HG02588 (cell line): Measurements from ENCODE around the gene PKP4.
"Not testable (repeated sequence)": the region's sequence is repeated elsewhere in the genome, so short reads cannot be mapped to it uniquely, and the experiment has no call there.

Experiments
- ATAC-seq: cut with Tn5 transposase; IDR thresholded peaks from one replicate; pipeline ENCODE4 v1.9.1; 2021; ENCODE audit warnings: mild to moderate bottlenecking, moderate library complexity; ENCODE audit not compliant: unreplicated experiment

PKP4 gene

GRCh38 chr2:158704724-158705465 is 248.1 kb downstream of the PKP4 start:
- ATAC-seq = not testable (repeated sequence)

- no peak for ATAC-seq
Measured at GRCh38 chr2:158712791-158713522, 256.2 kb downstream of the PKP4 start.

DNA sequence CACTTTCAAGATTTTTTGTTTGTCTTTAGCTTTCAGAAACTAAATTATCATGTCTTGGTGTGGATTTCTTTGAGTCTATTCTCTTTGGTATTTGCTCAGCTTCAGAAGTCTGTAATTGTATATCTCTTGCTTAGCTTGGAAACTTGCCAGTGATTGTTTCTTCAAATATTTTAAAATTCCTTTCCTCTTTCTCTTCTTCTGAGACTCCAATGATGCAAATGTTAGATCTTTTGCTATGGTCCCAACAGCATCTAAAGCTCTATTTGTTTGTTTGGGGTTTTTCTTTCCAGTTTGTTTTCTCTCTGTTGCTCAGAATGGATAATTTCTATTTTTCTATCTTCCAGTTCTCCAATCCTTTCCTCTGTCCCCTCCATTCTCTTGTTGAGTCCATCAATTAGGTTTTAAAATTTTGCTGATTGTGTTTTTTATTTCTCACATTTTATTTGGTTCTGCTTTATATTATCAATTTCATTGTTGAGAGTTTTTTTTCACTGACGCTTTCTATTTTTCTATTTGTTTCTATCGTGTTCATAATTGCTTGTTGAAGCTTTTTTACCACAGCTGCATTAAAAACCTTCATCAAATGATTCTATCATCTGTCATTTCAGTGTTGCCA is 256.9 kb downstream of the PKP4 start:
- no peak for ATAC-seq

DNA sequence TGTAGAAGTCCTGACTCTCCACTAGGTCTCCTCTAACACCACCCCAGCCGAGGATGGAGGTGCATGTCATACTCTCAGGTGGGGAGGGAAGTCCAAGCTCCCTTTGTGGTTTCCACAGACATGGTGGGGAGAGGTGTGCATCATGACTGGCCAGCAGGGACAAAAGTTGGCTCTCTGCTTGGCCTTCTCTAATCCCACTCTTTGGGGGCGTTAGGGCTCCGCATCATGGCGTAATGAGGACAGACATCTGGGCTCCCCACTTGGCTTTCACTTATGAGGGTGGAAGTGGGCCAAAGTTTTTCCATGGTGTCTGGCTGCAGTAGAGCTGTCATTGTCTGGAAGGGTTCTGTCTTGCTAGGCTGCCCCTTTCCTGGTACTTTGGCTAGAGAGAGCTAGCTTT is 257.7 kb downstream of the PKP4 start:
- ATAC-seq = no peak

DNA sequence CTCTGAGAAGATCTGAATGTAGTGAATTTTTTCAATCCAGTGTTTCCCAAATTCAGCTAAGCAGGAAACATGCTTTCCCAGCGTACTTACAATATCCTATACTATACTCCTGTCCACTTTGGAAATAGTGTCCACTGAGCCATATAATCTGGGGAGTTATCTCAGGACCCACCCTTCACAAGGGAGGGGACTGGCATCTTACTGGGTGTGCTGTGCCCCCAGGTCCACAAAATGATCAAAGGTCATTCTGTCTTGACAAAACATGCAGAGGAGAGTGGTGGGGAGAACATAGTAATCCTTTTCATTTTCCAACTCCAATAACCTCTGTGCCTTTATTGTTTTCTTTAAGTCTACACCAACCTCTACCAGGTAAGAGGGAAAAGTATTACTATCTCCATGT is 258.6 kb downstream of the PKP4 start:
- ATAC-seq = no peak

DNA sequence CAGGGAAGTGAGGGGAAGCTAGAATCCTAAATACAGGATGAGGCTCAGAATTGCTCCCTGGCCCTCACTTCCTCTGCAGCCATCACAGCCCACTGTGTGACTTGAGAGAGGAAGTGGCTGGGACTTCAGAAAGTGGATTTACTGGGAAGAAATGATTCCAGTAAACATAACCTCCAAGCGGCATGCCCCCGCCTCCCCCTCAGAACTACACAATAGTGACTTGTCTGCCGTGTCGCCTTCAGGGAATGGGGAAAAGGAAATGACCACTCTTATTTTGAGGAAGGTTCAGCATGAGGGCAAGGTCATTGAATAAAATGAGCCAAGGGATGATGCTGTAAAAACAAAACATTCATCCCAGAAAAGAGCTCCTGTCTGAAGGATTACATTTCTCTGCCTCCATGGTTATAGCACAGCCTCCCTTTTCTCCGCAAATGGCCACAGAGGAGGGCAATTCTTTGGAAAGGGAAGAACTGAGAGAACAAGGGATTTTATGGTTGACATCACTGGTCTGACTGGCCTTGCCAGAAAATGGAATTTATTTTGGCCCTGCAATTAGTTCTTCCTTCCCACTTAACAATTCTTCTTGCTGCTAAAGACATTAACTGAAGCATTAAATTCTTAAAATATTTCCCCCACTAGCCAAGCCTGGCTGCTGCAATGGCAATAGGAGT is 259.5 kb downstream of the PKP4 start:
- no peak for ATAC-seq

DNA sequence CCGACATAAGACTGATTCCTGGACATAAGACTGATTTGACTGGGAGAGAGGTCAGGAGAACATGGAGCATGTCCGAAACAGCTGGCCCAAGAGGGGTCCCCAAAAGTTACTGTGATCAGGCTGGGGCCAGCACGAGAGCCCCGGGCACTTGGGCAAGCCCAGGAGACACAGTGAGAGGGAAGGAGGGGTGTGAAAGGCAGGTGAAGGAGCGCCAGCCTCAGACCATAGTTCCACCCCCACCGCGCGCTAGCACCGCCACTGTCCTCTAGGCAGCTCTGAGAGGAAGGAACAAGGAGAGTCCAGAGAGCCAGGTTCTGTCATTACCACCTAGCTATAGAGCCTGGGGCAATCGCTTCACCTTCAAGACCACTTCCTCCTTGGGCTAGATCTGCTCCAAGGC is 260.2 kb downstream of the PKP4 start:
- no peak for ATAC-seq

DNA sequence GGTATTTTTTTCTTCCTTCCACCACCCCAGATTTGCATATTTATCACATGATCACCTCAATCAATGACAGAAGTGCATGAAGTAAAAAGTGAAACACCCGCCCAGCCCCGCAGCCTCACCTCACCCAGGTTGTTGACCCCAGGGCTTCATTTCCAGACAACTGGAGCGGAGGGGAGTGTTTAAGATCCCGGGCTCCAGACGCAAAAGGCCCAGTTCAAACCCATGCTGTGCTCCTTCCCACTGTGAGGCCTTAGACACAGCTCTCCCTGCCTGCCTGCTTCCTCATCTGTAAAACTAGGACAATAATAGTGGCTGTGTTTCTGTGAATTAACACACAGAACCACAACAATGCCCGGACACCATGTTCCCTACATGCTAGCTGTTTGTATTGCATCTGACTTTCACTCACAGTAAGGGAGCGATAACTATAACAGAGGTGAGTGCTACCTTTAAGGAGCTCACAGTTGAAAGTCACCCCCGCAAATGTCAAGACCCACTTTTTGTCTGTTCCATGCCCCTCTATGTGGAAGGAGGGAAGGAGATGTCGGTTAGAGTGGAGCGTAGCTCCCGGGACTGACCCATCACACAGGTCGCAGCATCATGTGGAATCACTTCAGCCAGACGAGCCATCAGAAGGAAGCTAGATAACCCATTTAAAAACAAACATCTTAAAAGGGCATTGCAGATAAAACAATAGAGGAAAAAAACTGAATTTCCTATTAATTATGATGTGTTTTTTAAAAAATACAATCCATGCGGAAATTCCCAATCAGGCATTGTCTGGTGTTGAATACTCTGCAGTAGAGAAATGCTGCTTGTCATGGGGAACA is 260.8 kb downstream of the PKP4 start:
- no peak for ATAC-seq

GRCh38 chr2:158718196-158718585 is 261.4 kb downstream of the PKP4 start:
- no peak for ATAC-seq

- ATAC-seq = no peak
Measured at GRCh38 chr2:158718851-158719250, 262.1 kb downstream of the PKP4 start.

- no peak for ATAC-seq
Measured at GRCh38 chr2:158719403-158719802, 262.7 kb downstream of the PKP4 start.

DNA sequence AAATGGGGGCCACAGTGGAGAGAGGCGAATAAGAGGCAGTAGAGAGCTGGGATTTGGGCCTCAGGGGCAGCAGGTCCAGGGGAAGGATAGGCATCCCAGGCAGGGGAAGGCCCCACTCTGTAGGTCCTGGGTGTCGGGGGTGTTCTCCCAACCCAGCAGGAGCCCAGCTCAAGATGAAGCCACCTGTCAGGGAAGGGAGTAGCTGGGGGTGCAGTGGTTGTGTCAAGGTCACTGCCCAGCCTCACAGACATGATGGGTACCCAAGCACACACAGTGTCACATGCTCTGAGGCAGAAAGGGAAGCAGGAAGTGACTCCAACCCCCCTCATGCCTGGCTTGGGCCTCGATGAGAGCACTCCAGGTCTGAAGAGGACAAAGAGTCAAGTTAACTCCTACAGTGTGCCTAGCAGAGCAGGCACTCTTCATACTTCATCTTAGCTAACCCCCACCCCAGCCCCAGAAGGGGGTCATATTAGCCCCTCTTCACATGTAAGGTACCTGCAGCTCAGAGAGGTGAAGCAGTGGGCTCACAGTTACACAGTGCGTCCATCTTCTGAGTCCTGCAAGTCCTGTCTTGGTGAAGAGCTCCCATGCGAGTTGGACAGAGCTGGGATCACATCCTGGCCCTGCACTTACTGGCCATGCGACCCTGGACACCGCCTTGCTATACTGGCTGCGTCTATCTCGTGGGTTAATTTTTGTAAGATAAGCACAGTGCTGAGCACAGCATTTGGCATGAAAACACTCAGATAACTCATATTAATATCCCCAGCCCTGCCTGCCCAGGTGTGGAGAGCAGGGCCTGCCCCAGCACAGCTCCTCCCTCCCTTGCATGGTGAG is 265.7 kb downstream of the PKP4 start:
- no peak for ATAC-seq

GRCh38 chr2:158723181-158723838 is 266.6 kb downstream of the PKP4 start:
- ATAC-seq = no peak

DNA sequence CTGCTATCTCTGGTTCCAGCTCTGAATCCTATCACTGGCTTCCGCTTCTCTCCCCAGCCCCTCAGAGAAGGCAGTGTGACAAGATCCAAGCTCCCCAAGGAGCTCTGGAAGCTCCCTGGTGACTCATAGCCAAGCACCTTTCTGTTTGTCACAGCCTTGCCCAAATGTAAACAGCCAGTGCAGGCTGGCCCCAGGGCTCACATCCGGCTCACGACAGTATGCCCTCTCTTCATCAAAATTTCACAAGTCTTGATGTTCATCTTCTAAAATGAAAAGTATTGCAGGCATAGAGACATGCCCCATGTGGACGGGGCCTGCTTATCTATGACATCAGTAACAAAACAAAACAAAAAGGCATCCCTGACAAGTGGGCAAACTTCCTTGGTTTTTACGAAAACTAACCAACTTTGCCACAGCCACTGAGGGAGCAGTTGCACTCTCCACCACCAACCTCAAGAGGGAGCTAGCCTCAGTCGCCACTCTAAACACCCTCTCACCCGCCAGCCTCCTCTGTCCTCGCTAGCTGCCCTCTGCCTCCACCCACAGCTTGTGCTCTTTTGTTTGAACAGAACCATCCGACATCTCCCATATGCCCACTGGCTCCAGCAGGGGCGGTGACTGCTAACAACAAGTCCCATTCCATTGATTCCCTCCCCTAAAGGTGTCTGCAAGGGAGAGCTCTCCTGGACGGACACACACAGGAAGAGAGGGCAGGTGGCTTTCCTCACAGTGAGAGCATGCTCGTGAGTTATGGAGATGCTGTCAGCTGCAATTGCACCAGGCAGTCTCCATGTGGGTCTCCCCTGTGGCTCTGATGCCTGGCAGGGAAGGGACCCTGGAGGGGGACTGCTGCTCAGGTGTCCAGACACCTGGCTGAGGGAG is 267.4 kb downstream of the PKP4 start:
- ATAC-seq = no peak

DNA sequence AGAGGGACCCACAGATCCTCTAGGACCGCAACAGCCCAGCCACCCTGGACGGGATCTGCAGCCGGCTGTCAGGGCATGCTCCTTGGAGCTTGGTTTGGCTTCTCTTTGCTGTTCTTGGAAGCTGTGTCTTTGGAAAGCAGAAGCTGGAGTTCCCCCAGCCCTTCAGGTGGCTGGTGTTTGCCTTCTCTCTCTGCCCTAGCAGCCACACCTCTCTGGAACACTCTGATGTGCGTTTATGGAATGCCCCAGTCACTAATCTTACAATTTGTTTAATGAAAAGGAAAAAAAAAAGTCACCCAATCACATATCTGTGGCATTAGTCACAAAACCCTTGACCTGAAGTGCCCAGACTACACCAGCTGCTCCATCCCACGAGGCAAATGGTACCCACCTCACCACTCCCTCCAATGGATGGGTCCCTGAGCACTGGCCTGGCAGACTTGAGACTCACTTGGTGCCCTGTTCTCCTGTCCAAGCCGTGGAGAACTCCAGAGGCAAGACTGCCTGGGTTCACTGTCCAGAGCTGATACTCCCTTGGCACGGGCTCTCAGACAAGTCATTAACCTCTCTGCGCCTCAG is 268.1 kb downstream of the PKP4 start:
- no peak for ATAC-seq

DNA sequence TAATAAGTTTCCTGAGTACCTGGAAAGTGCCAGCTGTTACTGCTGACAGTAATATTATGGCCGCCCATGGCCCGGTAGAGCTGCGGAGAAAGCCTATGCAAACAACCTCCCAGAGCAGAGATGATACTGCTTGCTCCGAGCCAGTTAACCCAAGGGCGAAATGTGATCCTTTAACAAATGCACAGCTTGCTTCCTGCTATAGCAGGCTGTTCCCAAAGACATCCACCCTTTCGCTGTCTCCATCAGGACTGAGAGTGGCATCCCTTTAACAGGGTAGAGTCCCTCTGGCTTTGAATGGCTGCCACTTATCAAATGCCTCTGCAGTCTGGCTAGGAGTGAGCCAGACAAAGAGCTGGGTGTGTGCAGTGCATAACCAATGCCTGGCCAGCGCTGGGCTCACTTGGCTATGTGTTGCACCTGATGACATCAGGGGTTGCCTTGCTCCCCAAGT is 268.7 kb downstream of the PKP4 start:
- ATAC-seq = no peak

GRCh38 chr2:158726911-158727592 is 270.3 kb downstream of the PKP4 start:
- ATAC-seq = no peak
